ENCODE measurements around the gene GPD2.

Gene GPD2

DNA sequence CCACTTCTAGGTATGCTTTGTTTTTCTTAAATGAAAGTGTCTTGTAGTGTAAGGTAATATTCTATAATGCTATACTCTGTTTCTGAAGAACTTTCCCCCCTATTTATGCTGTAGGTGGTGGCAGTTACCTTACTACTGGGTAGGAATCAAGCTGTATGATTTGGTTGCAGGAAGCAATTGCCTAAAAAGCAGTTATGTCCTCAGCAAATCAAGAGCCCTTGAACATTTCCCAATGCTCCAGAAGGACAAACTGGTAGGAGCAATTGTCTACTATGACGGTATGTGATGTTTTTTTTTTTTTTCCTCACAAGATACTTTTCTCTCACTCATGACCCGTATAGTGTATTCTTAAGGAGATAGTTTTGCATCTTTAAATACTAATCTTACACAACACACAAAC lies 77.0 kb downstream of the GPD2 start:
- no peak for ATAC-seq
- no peak for TF ChIP-seq RARB (CRISPR knock-in tag; IDR thresholded peaks at IDR 0.05)
- TF ChIP-seq TCF4 (CRISPR knock-in tag; IDR thresholded peaks at IDR 0.05; ENCODE audit: borderline replicate concordance), result no peak
- TF ChIP-seq, protein P1, sequence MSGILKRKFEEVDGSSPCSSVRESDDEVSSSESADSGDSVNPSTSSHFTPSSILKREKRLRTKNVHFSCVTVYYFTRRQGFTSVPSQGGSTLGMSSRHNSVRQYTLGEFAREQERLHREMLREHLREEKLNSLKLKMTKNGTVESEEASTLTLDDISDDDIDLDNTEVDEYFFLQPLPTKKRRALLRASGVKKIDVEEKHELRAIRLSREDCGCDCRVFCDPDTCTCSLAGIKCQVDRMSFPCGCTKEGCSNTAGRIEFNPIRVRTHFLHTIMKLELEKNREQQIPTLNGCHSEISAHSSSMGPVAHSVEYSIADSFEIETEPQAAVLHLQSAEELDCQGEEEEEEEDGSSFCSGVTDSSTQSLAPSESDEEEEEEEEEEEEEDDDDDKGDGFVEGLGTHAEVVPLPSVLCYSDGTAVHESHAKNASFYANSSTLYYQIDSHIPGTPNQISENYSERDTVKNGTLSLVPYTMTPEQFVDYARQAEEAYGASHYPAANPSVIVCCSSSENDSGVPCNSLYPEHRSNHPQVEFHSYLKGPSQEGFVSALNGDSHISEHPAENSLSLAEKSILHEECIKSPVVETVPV (CRISPR knock-in tag; IDR thresholded peaks at IDR 0.05), result no peak
- no peak for TF ChIP-seq BACH2 (CRISPR knock-in tag; IDR thresholded peaks at IDR 0.05; ENCODE audit: borderline replicate concordance)
- TF ChIP-seq ZFP3 (CRISPR knock-in tag; IDR thresholded peaks at IDR 0.05), result no peak

GRCh38 chr2:156517419-156517818 lies 81.2 kb downstream of the GPD2 start:
- no peak for ATAC-seq
- TF ChIP-seq ZC3H10 (CRISPR knock-in tag; IDR thresholded peaks at IDR 0.05) (no peak), RARB (CRISPR knock-in tag; IDR thresholded peaks at IDR 0.05) (no peak), CREB5 (CRISPR knock-in tag; IDR thresholded peaks at IDR 0.05; ENCODE audit: low read depth) (no peak), TOX (CRISPR knock-in tag; IDR thresholded peaks at IDR 0.05; ENCODE audit: borderline replicate concordance) (no peak), ZNF8 (CRISPR knock-in tag; IDR thresholded peaks at IDR 0.05) (no peak), ZNF565 (CRISPR knock-in tag; conservative IDR thresholded peaks at IDR 0.05; ENCODE audit: low read depth) (no peak), OSR1 (CRISPR knock-in tag; IDR thresholded peaks at IDR 0.05) (no peak), ISL1 (CRISPR knock-in tag; IDR thresholded peaks at IDR 0.05) (no peak), CSDC2 (CRISPR knock-in tag; IDR thresholded peaks at IDR 0.05) (no peak), SNAI2 (CRISPR knock-in tag; IDR thresholded peaks at IDR 0.05) (no peak), ZFP3 (CRISPR knock-in tag; IDR thresholded peaks at IDR 0.05) (no peak), ZNF70 (CRISPR knock-in tag; IDR thresholded peaks at IDR 0.05) (no peak), ZFP30 (CRISPR knock-in tag; IDR thresholded peaks at IDR 0.05) (no peak)
- TF ChIP-seq, protein P2, sequence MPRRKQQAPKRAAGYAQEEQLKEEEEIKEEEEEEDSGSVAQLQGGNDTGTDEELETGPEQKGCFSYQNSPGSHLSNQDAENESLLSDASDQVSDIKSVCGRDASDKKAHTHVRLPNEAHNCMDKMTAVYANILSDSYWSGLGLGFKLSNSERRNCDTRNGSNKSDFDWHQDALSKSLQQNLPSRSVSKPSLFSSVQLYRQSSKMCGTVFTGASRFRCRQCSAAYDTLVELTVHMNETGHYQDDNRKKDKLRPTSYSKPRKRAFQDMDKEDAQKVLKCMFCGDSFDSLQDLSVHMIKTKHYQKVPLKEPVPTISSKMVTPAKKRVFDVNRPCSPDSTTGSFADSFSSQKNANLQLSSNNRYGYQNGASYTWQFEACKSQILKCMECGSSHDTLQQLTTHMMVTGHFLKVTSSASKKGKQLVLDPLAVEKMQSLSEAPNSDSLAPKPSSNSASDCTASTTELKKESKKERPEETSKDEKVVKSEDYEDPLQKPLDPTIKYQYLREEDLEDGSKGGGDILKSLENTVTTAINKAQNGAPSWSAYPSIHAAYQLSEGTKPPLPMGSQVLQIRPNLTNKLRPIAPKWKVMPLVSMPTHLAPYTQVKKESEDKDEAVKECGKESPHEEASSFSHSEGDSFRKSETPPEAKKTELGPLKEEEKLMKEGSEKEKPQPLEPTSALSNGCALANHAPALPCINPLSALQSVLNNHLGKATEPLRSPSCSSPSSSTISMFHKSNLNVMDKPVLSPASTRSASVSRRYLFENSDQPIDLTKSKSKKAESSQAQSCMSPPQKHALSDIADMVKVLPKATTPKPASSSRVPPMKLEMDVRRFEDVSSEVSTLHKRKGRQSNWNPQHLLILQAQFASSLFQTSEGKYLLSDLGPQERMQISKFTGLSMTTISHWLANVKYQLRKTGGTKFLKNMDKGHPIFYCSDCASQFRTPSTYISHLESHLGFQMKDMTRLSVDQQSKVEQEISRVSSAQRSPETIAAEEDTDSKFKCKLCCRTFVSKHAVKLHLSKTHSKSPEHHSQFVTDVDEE (CRISPR knock-in tag; IDR thresholded peaks at IDR 0.05), result no peak
- TF ChIP-seq, protein P1 (CRISPR knock-in tag; IDR thresholded peaks at IDR 0.05), result no peak

GRCh38 chr2:156518138-156518537 lies 82.0 kb downstream of the GPD2 start:
- TF ChIP-seq, protein P2 (CRISPR knock-in tag; IDR thresholded peaks at IDR 0.05), result no peak
- TF ChIP-seq TOX (CRISPR knock-in tag; IDR thresholded peaks at IDR 0.05; ENCODE audit: borderline replicate concordance), result no peak
- TF ChIP-seq RARB (CRISPR knock-in tag; IDR thresholded peaks at IDR 0.05), result no peak
- no peak for TF ChIP-seq ZNF565 (CRISPR knock-in tag; conservative IDR thresholded peaks at IDR 0.05; ENCODE audit: low read depth)
- TF ChIP-seq ZNF8 (CRISPR knock-in tag; IDR thresholded peaks at IDR 0.05), result no peak
- no peak for TF ChIP-seq TCF4 (CRISPR knock-in tag; IDR thresholded peaks at IDR 0.05; ENCODE audit: borderline replicate concordance)
- no peak for TF ChIP-seq SNAI2 (CRISPR knock-in tag; IDR thresholded peaks at IDR 0.05)
- no peak for TF ChIP-seq PPARA (CRISPR knock-in tag; IDR thresholded peaks at IDR 0.05; ENCODE audit: borderline replicate concordance)
- no peak for TF ChIP-seq ARNTL (CRISPR knock-in tag; IDR thresholded peaks at IDR 0.05; ENCODE audit: borderline replicate concordance, low read depth)
- TF ChIP-seq ZC3H10 (CRISPR knock-in tag; IDR thresholded peaks at IDR 0.05), result no peak
- no peak for TF ChIP-seq ZFP3 (CRISPR knock-in tag; IDR thresholded peaks at IDR 0.05)
- TF ChIP-seq ZNF70 (CRISPR knock-in tag; IDR thresholded peaks at IDR 0.05), result no peak
- TF ChIP-seq BACH2 (CRISPR knock-in tag; IDR thresholded peaks at IDR 0.05; ENCODE audit: borderline replicate concordance), result no peak
- no peak for TF ChIP-seq ESRRG (CRISPR knock-in tag; IDR thresholded peaks at IDR 0.05)
- TF ChIP-seq CSDC2 (CRISPR knock-in tag; IDR thresholded peaks at IDR 0.05), result no peak
- ATAC-seq, result no peak

All from SK-N-SH treated with all-trans-retinoic acid at 6 μM for 48 hours (cell line).